GM12878 (cell line): Measurements from ENCODE around the gene OPRL1. TPM values are rescaled to one million over a fixed set of nuclear protein-coding genes. Genes with fewer than 3 reads are reported as not detected.

Experiments used
- ATAC-seq: fragments of 200-7000 bp; cut with Tn5 transposase; 3 replicates; pipeline ENCODE4 v1.9.1; 2020; ENCODE audit warnings: mild to moderate bottlenecking, moderate library complexity
- BruUV-seq: library from RNA; stranded (reverse); fragments of 400-500 nt; replicated peaks from 2 replicates; lab custom pipeline; 2021; lab: Mats Ljungman, UMichigan
- CTCF ChIA-PET: fragments of 300-600 bp; sonication (Branson Sonifier 250); formaldehyde crosslinking; extraction: SDS; loops from one replicate; lab custom pipeline; 2021; ENCODE audit warnings: inconsistent platforms; lab: Yijun Ruan, JAX
- POLR2A ChIA-PET: fragments of 350-600 bp; formaldehyde crosslinking; extraction: SDS; loops from one replicate; lab custom pipeline; 2021; ENCODE audit warnings: inconsistent platforms; lab: Charles Lee
- RAD21 ChIA-PET: fragments of 300-600 bp; sonication (Branson Sonifier 250); formaldehyde crosslinking; loops from one replicate; lab custom pipeline; 2023; ENCODE audit warnings: antibody characterized with exemption; ENCODE audit not compliant: unreplicated experiment; lab: Charles Lee
- SMC1A ChIA-PET: fragments of 300-600 bp; sonication (Branson Sonifier 250); formaldehyde crosslinking; loops from one replicate; lab custom pipeline; 2023; ENCODE audit not compliant: unreplicated experiment, uncharacterized antibody; lab: Charles Lee
- DNase-seq: peaks from one replicate; pipeline ENCODE4 v3.0.0-alpha.2; 2011; ENCODE audit warnings: low read depth, low spot score
- FAIRE-seq: peaks from 3 replicates; lab custom pipeline; 2011; peaks lifted over from hg19 to GRCh38; lab: Jason Lieb, UNC
- H2AFZ ChIP-seq: 2 replicates; pipeline ENCODE4 v1.6.0; 2011; ENCODE audit warnings: low read depth, low read length, control low read depth; ENCODE audit not compliant: control insufficient read depth
- H3K27ac ChIP-seq: 2 replicates; pipeline ENCODE4 v1.5.1; 2011; ENCODE audit warnings: control low read depth; ENCODE audit not compliant: control insufficient read depth, insufficient read depth
- H3K27me3 ChIP-seq, 2 experiments: replicated peaks in 1 of 2; 2 replicates each; pipeline versions ENCODE4 v1.6.0 to v1.6.1; 2011; ENCODE audit warnings: low read length in 1 of 2; ENCODE audit not compliant: control insufficient read depth in 2 of 2, insufficient read depth in 2 of 2
- H3K36me3 ChIP-seq, 2 experiments: 2 replicates each; pipeline ENCODE4 v1.5.1; 2011; ENCODE audit warnings: low read length in 1 of 2; ENCODE audit not compliant: control insufficient read depth in 2 of 2, insufficient read depth in 2 of 2
- H3K4me1 ChIP-seq: 2 replicates; pipeline ENCODE4 v1.6.1; 2011; ENCODE audit warnings: mild to moderate bottlenecking, low read length, moderate library complexity, mixed read lengths; ENCODE audit not compliant: control insufficient read depth, insufficient read depth
- H3K4me2 ChIP-seq: 2 replicates; pipeline ENCODE4 v1.6.0; 2011; ENCODE audit warnings: control low read depth; ENCODE audit not compliant: control insufficient read depth, insufficient read depth
- H3K4me3 ChIP-seq: fragments of 200-600 bp; sonication (generic); 2 replicates; pipeline ENCODE4 v1.5.1; 2016
- H3K79me2 ChIP-seq: 2 replicates; pipeline ENCODE4 v1.6.0; 2011; ENCODE audit warnings: low read length; ENCODE audit not compliant: control insufficient read depth, insufficient read depth
- H3K9ac ChIP-seq: 2 replicates; pipeline ENCODE4 v1.8.0; 2011; ENCODE audit warnings: low read length, control low read depth, mixed read lengths; ENCODE audit not compliant: control insufficient read depth, insufficient read depth
- H3K9me3 ChIP-seq: replicated peaks from 3 replicates; pipeline ENCODE4 v1.5.1; 2011; ENCODE audit warnings: mild to moderate bottlenecking, low read length; ENCODE audit not compliant: control insufficient read depth, insufficient read depth
- H4K20me1 ChIP-seq: 2 replicates; pipeline ENCODE4 v1.6.0; 2011; ENCODE audit not compliant: control insufficient read depth, insufficient read depth
- NFYA ChIP-seq: IDR thresholded peaks from 2 replicates; pipeline ENCODE4 v1.6.1; 2011; ENCODE audit warnings: low read depth, mild to moderate bottlenecking, low read length, improper control_type of control experiment, borderline replicate concordance
- WGBS: methylation state at CpG from one replicate; pipeline ENCODE4 v1.1.6; 2016; ENCODE audit warnings: low lambda C conversion rate; ENCODE audit not compliant: insufficient replicate concordance, insufficient coverage; ENCODE audit errors: missing lambda C conversion rate; 5-methylcytosine and 5-hydroxymethylcytosine counted together
- in situ Hi-C: fragments of 300-500 bp; cut with MboI; formaldehyde crosslinking; loops from 9 replicates; pipeline ENCODE4 v1.14.3; 2018; ENCODE audit warnings: mixed read lengths
- intact Hi-C: fragments of 100-400 bp; cut with micrococcal nuclease; formaldehyde crosslinking; loops from one replicate; pipeline ENCODE4 v1.14.2; 2022; ENCODE audit not compliant: unreplicated experiment
- polyA plus RNA-seq, 11 experiments: library from polyadenylated mRNA; depleted of rRNA in 4 of 11; unstranded in 6 of 11; stranded (reverse) in 5 of 11; fragments of >200 nt; fragmentation: Nextera tagmentation in 4 of 11; fragmentation: Illumina TruSeq in 1 of 11; extraction: Ambion mirVana in 4 of 11; extraction: Trizol in 1 of 11; gene quantifications; 1 replicate in 1 of 11; 2 replicates in 10 of 11; pipeline versions ENCODE4 v1.2.1 to v1.2.3, GENCODE V29; 2011 to 2016; ENCODE audit warnings: inconsistent platforms in 2 of 11, missing spikeins in 2 of 11, low read depth in 1 of 11
- total RNA-seq, 4 experiments: library from RNA; depleted of rRNA in 3 of 4; stranded (reverse); fragments of >200 nt in 3 of 4; fragmentation: Illumina TruSeq in 1 of 4; extraction: Trizol in 1 of 4; gene quantifications; 2 replicates each; pipeline versions ENCODE4 v1.2.1 to v1.2.3, GENCODE V29; 2013 to 2021
- TF ChIP-seq, protein P1 (sequence below), 3 experiments: IDR thresholded peaks in 2 of 3; conservative IDR thresholded peaks in 1 of 3; 2 replicates each; pipeline ENCODE4 v1.5.1; 2011; ENCODE audit warnings: low read depth in 3 of 3, low read length in 3 of 3, mild to moderate bottlenecking in 3 of 3, control low read depth in 2 of 3, moderate library complexity in 2 of 3, inconsistent platforms in 1 of 3, mixed read lengths in 1 of 3; ENCODE audit not compliant: control insufficient read depth in 2 of 3, insufficient read depth in 1 of 3; ENCODE audit errors: extremely low read depth in 1 of 3

OPRL1 gene
- total and polyA plus RNA-seq, 10 of the 15 experiments (the other 5 are each of a cell fraction or from before 2014, with no cell fraction given): 0.04 to 0.41 (median 0.24) TPM; not detected in 1

DNA sequence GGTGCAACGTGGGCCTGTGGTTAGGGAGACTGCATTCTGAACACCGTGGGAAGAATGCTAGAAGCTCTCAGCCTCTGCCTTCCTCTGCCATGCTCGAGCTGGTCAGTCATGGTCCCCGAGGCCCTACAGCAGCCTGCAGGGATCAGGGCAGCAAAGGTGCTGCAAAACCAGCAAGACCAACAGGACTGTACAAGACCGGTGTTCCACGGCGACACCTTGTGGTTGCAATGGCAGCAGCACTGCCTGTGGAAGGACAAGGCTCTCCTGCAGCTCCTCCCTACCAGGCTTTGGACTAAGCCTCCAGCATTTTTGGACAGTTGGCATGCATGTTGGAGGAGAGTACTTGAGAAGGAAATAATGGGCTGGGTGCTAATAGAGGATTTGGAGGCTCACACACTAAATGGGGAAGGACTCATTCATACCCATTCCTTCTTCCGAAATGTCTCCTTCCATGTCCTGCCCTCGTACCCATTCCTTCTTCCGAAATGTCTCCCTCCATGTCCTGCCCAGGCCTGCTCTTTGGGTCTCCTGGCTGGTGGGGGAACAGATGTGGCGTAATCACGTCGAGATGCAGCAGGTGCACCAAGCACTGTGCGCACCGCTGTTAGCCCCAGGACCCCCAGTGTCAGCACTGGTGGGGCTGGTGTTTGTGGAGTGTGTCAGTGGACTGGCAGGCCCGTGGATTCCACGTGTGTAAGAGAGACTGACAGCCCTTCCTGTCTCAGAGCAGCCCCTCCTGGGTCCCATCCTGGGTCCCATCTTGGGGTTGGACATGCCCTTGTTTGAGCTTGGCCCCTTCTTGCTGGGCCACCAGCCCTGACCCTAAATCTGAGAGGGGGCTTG, 65.8 kb downstream of the OPRL1 start:
- no peaks in the 10 kb centered on the region for H3K4me1 ChIP-seq
- no peaks in the 10 kb centered on the region for H3K79me2 ChIP-seq
- WGBS: 50% methylated on average over 17 of the region's 17 CpGs
- POLR2A ChIA-PET: no interaction called here
- in situ Hi-C loops: no loop called here
- H3K4me2 ChIP-seq: no peak overlapping the region
- no peak overlapping the region for H3K9ac ChIP-seq
- no peaks in the 10 kb centered on the region; a peak in 2 of 4 replicates for H3K27me3 ChIP-seq
- SMC1A ChIA-PET: no interaction called here
- H3K27ac ChIP-seq: no peak overlapping the region
- FAIRE-seq (no peak), DNase-seq (no peak), ATAC-seq (no peak)
- intact Hi-C loops: no loop called here
- H3K36me3 ChIP-seq: no peaks in the 10 kb centered on the region
- no peak overlapping the region for H3K4me3 ChIP-seq
- H4K20me1 ChIP-seq: no peaks in the 10 kb centered on the region
- BruUV-seq: no TSS peak
- no peak overlapping the region for H2AFZ ChIP-seq
- H3K9me3 ChIP-seq: peaks cover 5% of the 10 kb centered on the region; the same call in 2 of the 3 replicates
- TF ChIP-seq NFYA: no peak
- TF ChIP-seq, protein P1, sequence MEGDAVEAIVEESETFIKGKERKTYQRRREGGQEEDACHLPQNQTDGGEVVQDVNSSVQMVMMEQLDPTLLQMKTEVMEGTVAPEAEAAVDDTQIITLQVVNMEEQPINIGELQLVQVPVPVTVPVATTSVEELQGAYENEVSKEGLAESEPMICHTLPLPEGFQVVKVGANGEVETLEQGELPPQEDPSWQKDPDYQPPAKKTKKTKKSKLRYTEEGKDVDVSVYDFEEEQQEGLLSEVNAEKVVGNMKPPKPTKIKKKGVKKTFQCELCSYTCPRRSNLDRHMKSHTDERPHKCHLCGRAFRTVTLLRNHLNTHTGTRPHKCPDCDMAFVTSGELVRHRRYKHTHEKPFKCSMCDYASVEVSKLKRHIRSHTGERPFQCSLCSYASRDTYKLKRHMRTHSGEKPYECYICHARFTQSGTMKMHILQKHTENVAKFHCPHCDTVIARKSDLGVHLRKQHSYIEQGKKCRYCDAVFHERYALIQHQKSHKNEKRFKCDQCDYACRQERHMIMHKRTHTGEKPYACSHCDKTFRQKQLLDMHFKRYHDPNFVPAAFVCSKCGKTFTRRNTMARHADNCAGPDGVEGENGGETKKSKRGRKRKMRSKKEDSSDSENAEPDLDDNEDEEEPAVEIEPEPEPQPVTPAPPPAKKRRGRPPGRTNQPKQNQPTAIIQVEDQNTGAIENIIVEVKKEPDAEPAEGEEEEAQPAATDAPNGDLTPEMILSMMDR (IDR thresholded peaks at IDR 0.05 in 2 of 3, conservative IDR thresholded peaks at IDR 0.05 in 1 of 3; ENCODE audit: control insufficient read depth in 2 of 3, extremely low read depth in 1 of 3, insufficient read depth in 1 of 3, low read depth in 3 of 3, low read length in 3 of 3): 0 out of 6 replicates have a peak, but pooled peaks of 1 of the 3 experiments have one; percentile 3
- CTCF ChIA-PET: interaction anchor here (1.4 kb wide), 1 partner anchor 140 kb away, joined by 3 read pairs; no protein-coding TSS in a partner anchor
- RAD21 ChIA-PET: no interaction called here
